G401 (cell line): ENCODE results near the gene ZNHIT1. TPM values are rescaled to one million over a fixed set of nuclear protein-coding genes. Genes with fewer than 3 reads are reported as not detected.
"Not testable (repeated sequence)": the region's sequence is repeated elsewhere in the genome, so short reads cannot be mapped to it uniquely, and the experiment has no call there.

ENCODE experiments used
- DNase-seq: peaks from one replicate; pipeline ENCODE4 v3.0.0-alpha.2; 2015; ENCODE audit warnings: low spot score
- in situ Hi-C: cut with HindIII; loops from 2 replicates; pipeline ENCODE4 v1.10.0; 2016; ENCODE audit warnings: low sequenced_read_pairs, mixed read lengths
- total RNA-seq: library from RNA; depleted of rRNA; stranded (reverse); fragments of >200 nt; shearing (Covaris generic); gene quantifications from 2 replicates; pipeline ENCODE4 v1.2.3, GENCODE V29; 2014; rRNA removed

ZNHIT1 gene
- total RNA-seq, 1 experiment from 2014 or later = 74.5 TPM

GRCh38 chr7:101258243-101258731 lies 40.3 kb downstream of the ZNHIT1 start:
- in situ Hi-C loops = no loop called here
- DNase-seq = no peak

GRCh38 chr7:101264102-101264706 lies 46.2 kb downstream of the ZNHIT1 start:
- DNase-seq, in situ Hi-C loops: not testable (repeated sequence)

- in situ Hi-C loops = no loop called here
Measured at GRCh38 chr7:101265622-101266516, 47.9 kb downstream of the ZNHIT1 start.

GRCh38 chr7:101269664-101270063 lies 51.7 kb downstream of the ZNHIT1 start:
- in situ Hi-C loops = loop anchor here (10.0 kb wide), 1 partner anchor 95 kb away; no protein-coding TSS in a partner anchor
- no peak for DNase-seq

More at GRCh38 chr7:101265622-101266516, 47.9 kb downstream of the ZNHIT1 start:
- no peak for DNase-seq

DNA sequence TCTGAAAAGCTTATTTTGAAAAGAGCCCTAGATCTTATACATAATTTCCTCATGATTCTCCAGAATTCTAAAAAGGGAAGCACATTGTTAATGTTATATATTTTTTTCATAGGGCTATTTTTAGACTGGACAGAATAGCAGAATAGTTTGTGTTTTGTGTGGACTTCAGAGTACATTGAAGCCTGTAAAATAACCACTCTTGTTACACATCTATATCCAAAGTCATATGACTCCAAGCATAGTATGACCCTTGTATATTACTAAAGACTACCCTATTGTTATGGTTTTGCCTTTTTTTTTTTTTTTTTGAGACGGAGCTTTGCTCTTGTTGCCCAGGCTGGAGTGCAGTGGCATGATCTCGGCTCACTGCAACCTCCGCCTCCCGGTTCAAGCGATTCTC lies 53.1 kb downstream of the ZNHIT1 start:
- in situ Hi-C loops = loop anchor here (10.0 kb wide), 1 partner anchor 96 kb away; no protein-coding TSS in a partner anchor

GRCh38 chr7:101273206-101273605 lies 55.2 kb downstream of the ZNHIT1 start:
- in situ Hi-C loops = loop anchor here (10.0 kb wide), 1 partner anchor 98 kb away; no protein-coding TSS in a partner anchor
- DNase-seq = no peak

More for the DNA sequence above, 53.1 kb downstream of the ZNHIT1 start:
- DNase-seq = no peak

Other genes starting within 250 kb of the ZNHIT1 start
- gene MUC12, start 248.6 kb upstream of the ZNHIT1 start, total RNA-seq = not detected in 2 replicates
- gene MUC17, start 198.1 kb upstream of the ZNHIT1 start, total RNA-seq = 0.06 TPM in 1 of 2 replicates, not detected in the other
- gene TRIM56, start 132.7 kb upstream of the ZNHIT1 start, total RNA-seq = 5.6 and 9.9 TPM in 2 replicates
- gene SERPINE1, start 91.1 kb upstream of the ZNHIT1 start, total RNA-seq = 103 and 113 TPM in 2 replicates
- 211 and 215 TPM in 2 replicates for gene AP1S1, start 63.7 kb upstream of the ZNHIT1 start, total RNA-seq
- 122 and 148 TPM in 2 replicates for gene VGF, start 52.6 kb upstream of the ZNHIT1 start, total RNA-seq
- gene NAT16, start 37.9 kb upstream of the ZNHIT1 start, total RNA-seq = 1.2 TPM in 1 of 2 replicates, not detected in the other
- gene MOGAT3, start 17.1 kb upstream of the ZNHIT1 start, total RNA-seq = not detected in 2 replicates
- gene PLOD3, start 584 bp upstream of the ZNHIT1 start, total RNA-seq = 18.0 and 38.1 TPM in 2 replicates
- gene CLDN15, start 19.6 kb downstream of the ZNHIT1 start, total RNA-seq = 1.8 and 4.3 TPM in 2 replicates
- gene FIS1, start 26.9 kb downstream of the ZNHIT1 start, total RNA-seq = 139 and 190 TPM in 2 replicates
- 55.0 and 55.9 TPM in 2 replicates for gene IFT22, start 103.6 kb downstream of the ZNHIT1 start, total RNA-seq
- gene COL26A1, start 144.7 kb downstream of the ZNHIT1 start, total RNA-seq = 104 and 109 TPM in 2 replicates